IMR-90 (cell line): ENCODE data around the gene ATG10. TPM values are rescaled to one million over a fixed set of nuclear protein-coding genes. Genes with fewer than 3 reads are reported as not detected.

Experiments
- ATAC-seq: fragments of 200-7000 bp; cut with Tn5 transposase; 2 replicates; pipeline ENCODE4 v1.9.1; 2020; ENCODE audit warnings: low read depth, mild to moderate bottlenecking, moderate library complexity
- BruUV-seq: library from RNA; stranded (reverse); fragments of 400-500 nt; replicated peaks from 2 replicates; lab custom pipeline; 2021; lab: Mats Ljungman, UMichigan
- CTCF ChIA-PET: fragments of 300-600 bp; formaldehyde crosslinking; extraction: SDS; loops from one replicate; lab custom pipeline; 2021; ENCODE audit warnings: antibody characterized with exemption; lab: Yijun Ruan, JAX
- POLR2A ChIA-PET: fragments of 300-600 bp; sonication (Branson Sonifier 250); formaldehyde crosslinking; loops from one replicate; lab custom pipeline; 2022; ENCODE audit warnings: antibody characterized with exemption; ENCODE audit not compliant: unreplicated experiment; lab: Charles Lee
- DNase-seq: peaks from one replicate; pipeline ENCODE4 v3.0.0; 2013
- H2AFZ ChIP-seq: replicated peaks from 2 replicates; pipeline ENCODE3; 2013; ENCODE audit warnings: low read length, mild to moderate bottlenecking; ENCODE audit not compliant: poor library complexity
- H2AK5ac ChIP-seq: 2 replicates; pipeline ENCODE4 v1.6.1; 2013; ENCODE audit warnings: low read depth, low read length, inconsistent platforms
- H2AK9ac ChIP-seq: replicated peaks from 2 replicates; pipeline ENCODE3; 2013; ENCODE audit warnings: mild to moderate bottlenecking, low read depth, low read length, moderate library complexity; ENCODE audit not compliant: poor library complexity
- H2BK120ac ChIP-seq: 2 replicates; pipeline ENCODE4 v1.6.1; 2013; ENCODE audit warnings: low read depth, low read length, inconsistent platforms
- H2BK15ac ChIP-seq: 3 replicates; pipeline ENCODE4 v1.6.1; 2013; ENCODE audit warnings: low read depth, low read length, inconsistent platforms
- H2BK20ac ChIP-seq: 2 replicates; pipeline ENCODE4 v1.6.1; 2013; ENCODE audit warnings: low read depth, mild to moderate bottlenecking, inconsistent platforms, low read length, moderate library complexity
- H2BK5ac ChIP-seq: 2 replicates; pipeline ENCODE4 v1.6.1; 2013; ENCODE audit warnings: mild to moderate bottlenecking, low read depth, low read length, inconsistent platforms; ENCODE audit not compliant: poor library complexity, severe bottlenecking
- H3K14ac ChIP-seq: replicated peaks from 2 replicates; pipeline ENCODE4 v1.6.1; 2013; ENCODE audit warnings: low read depth, low read length, inconsistent platforms
- H3K18ac ChIP-seq: 2 replicates; pipeline ENCODE4 v1.6.1; 2013; ENCODE audit warnings: low read depth, low read length, control low read depth
- H3K23ac ChIP-seq: 2 replicates; pipeline ENCODE4 v1.6.1; 2013; ENCODE audit warnings: low read depth, low read length, inconsistent platforms
- H3K27ac ChIP-seq: 2 replicates; pipeline ENCODE4 v1.5.1; 2013; ENCODE audit warnings: mild to moderate bottlenecking, control low read depth, low read length; ENCODE audit not compliant: insufficient read depth
- H3K27me3 ChIP-seq: 2 replicates; pipeline ENCODE4 v1.6.1; 2013; ENCODE audit warnings: low read length; ENCODE audit not compliant: control insufficient read depth, insufficient read depth
- H3K36me3 ChIP-seq: 2 replicates; pipeline ENCODE4 v1.6.1; 2013; ENCODE audit warnings: low read length, mixed read lengths; ENCODE audit not compliant: control insufficient read depth, insufficient read depth
- H3K4ac ChIP-seq: 2 replicates; pipeline ENCODE4 v1.6.1; 2013; ENCODE audit warnings: low read depth, low read length, inconsistent platforms
- H3K4me1 ChIP-seq: 2 replicates; pipeline ENCODE4 v1.6.1; 2013; ENCODE audit warnings: low read length, mixed read lengths; ENCODE audit not compliant: control insufficient read depth, insufficient read depth
- H3K4me2 ChIP-seq: 2 replicates; pipeline ENCODE4 v1.6.1; 2013; ENCODE audit warnings: low read depth, mild to moderate bottlenecking, control low read depth, low read length, moderate library complexity
- H3K4me3 ChIP-seq: 2 replicates; pipeline ENCODE4 v1.5.1; 2013; ENCODE audit warnings: low read depth, mild to moderate bottlenecking, control low read depth, low read length, moderate library complexity; ENCODE audit not compliant: insufficient read depth
- H3K56ac ChIP-seq: 2 replicates; pipeline ENCODE4 v1.6.1; 2013; ENCODE audit warnings: low read length, inconsistent platforms; ENCODE audit not compliant: insufficient read depth; ENCODE audit errors: extremely low read depth
- H3K79me1 ChIP-seq, 2 experiments: 2 replicates each; pipeline ENCODE4 v1.6.1; 2013; ENCODE audit warnings: low read length in 2 of 2, inconsistent platforms in 1 of 2, low read depth in 1 of 2
- H3K9ac ChIP-seq: 2 replicates; pipeline ENCODE4 v1.6.1; 2013; ENCODE audit warnings: low read depth, low read length, control low read depth
- H3K9me1 ChIP-seq: 2 replicates; pipeline ENCODE4 v1.6.1; 2013; ENCODE audit warnings: low read length, inconsistent platforms; ENCODE audit not compliant: insufficient read depth
- H3K9me3 ChIP-seq: 2 replicates; pipeline ENCODE4 v1.6.1; 2013; ENCODE audit warnings: low read length; ENCODE audit not compliant: control insufficient read depth, insufficient read depth
- H4K20me1 ChIP-seq: 2 replicates; pipeline ENCODE4 v1.6.1; 2013; ENCODE audit warnings: low read length, inconsistent platforms; ENCODE audit not compliant: insufficient read depth
- H4K5ac ChIP-seq: 2 replicates; pipeline ENCODE4 v1.6.1; 2013; ENCODE audit warnings: mild to moderate bottlenecking, low read depth, low read length, control low read depth
- H4K8ac ChIP-seq, 2 experiments: 2 replicates each; pipeline ENCODE4 v1.6.1; 2013; ENCODE audit warnings: low read depth in 2 of 2, low read length in 2 of 2, control low read depth in 1 of 2, inconsistent platforms in 1 of 2
- H4K91ac ChIP-seq: 2 replicates; pipeline ENCODE4 v1.6.1; 2013; ENCODE audit warnings: low read depth, low read length, inconsistent platforms; ENCODE audit not compliant: insufficient read depth
- BHLHE40 ChIP-seq: fragments of 150-350 bp; IDR thresholded peaks from 2 replicates; pipeline ENCODE4 v1.6.1; 2016; ENCODE audit warnings: mild to moderate bottlenecking, low read depth, low read length
- CEBPB ChIP-seq: IDR thresholded peaks from 2 replicates; pipeline ENCODE4 v1.6.1; 2012; ENCODE audit warnings: low read depth, low read length, improper control_type of control experiment
- CHD1 ChIP-seq: IDR thresholded peaks from 2 replicates; pipeline ENCODE4 v1.6.1; 2012; ENCODE audit warnings: low read depth, low read length, improper control_type of control experiment
- CTCF ChIP-seq: conservative IDR thresholded peaks from 2 replicates; pipeline ENCODE4 v1.5.1; 2012; ENCODE audit warnings: mild to moderate bottlenecking, low read depth, low read length, improper control_type of control experiment
- ELK1 ChIP-seq: fragments of 150-350 bp; IDR thresholded peaks from 2 replicates; pipeline ENCODE4 v1.6.1; 2016; ENCODE audit warnings: low read depth, mild to moderate bottlenecking, low read length, moderate library complexity, borderline replicate concordance
- FOS ChIP-seq: fragments of 150-350 bp; IDR thresholded peaks from 2 replicates; pipeline ENCODE4 v1.6.1; 2016; ENCODE audit warnings: low read depth, low read length
- MAFK ChIP-seq: IDR thresholded peaks from 2 replicates; pipeline ENCODE4 v1.6.1; 2012; ENCODE audit warnings: low read depth, low read length, improper control_type of control experiment
- MAZ ChIP-seq: IDR thresholded peaks from 2 replicates; pipeline ENCODE4 v1.6.1; 2012; ENCODE audit warnings: low read depth, mild to moderate bottlenecking, low read length, improper control_type of control experiment, moderate library complexity, borderline replicate concordance
- NFE2L2 ChIP-seq: fragments of 150-350 bp; IDR thresholded peaks from 2 replicates; pipeline ENCODE4 v1.6.1; 2016; ENCODE audit warnings: low read depth, mild to moderate bottlenecking, low read length
- POLR2A ChIP-seq: IDR thresholded peaks from 2 replicates; pipeline ENCODE4 v1.6.1; 2012; ENCODE audit warnings: mild to moderate bottlenecking, low read depth, low read length
- RAD21 ChIP-seq: IDR thresholded peaks from 2 replicates; pipeline ENCODE4 v1.6.1; 2012; ENCODE audit warnings: low read length, improper control_type of control experiment
- RCOR1 ChIP-seq: IDR thresholded peaks from 2 replicates; pipeline ENCODE4 v1.6.1; 2012; ENCODE audit warnings: mild to moderate bottlenecking, low read length, improper control_type of control experiment; ENCODE audit not compliant: insufficient replicate concordance
- WGBS, 2 experiments: methylation state at CpG; one replicate each; pipeline versions ENCODE4 v1.1.5 to v1.1.7; 2013; ENCODE audit warnings: missing lambda C conversion rate in 2 of 2; ENCODE audit not compliant: insufficient read length in 1 of 2; ENCODE audit errors: extremely low coverage in 2 of 2; 5-methylcytosine and 5-hydroxymethylcytosine counted together
- dilution Hi-C: fragments of 300-500 bp; cut with HindIII; formaldehyde crosslinking; loops from one replicate; pipeline ENCODE4 v1.14.3; 2018; ENCODE audit warnings: low sequenced_read_pairs; ENCODE audit not compliant: unreplicated experiment
- in situ Hi-C: fragments of 300-500 bp; cut with MboI; formaldehyde crosslinking; loops from 3 replicates; pipeline ENCODE4 v1.14.3; 2019; ENCODE audit warnings: low sequenced_read_pairs, inconsistent platforms, mixed read lengths
- intact Hi-C: fragments of 100-400 bp; cut with micrococcal nuclease; formaldehyde crosslinking; loops from 2 replicates; pipeline ENCODE4 v1.10.0; 2022
- polyA plus RNA-seq, 3 experiments: library from polyadenylated mRNA; depleted of rRNA; stranded (reverse); fragments of >200 nt; gene quantifications; 2 replicates each; pipeline ENCODE4 v1.2.3, GENCODE V29; 2012; ENCODE audit warnings: low replicate concordance in 1 of 3
- total RNA-seq: library from RNA; depleted of rRNA; stranded (reverse); fragments of >200 nt; gene quantifications from 2 replicates; pipeline ENCODE4 v1.2.3, GENCODE V29; 2012

Gene ATG10
- total and polyA plus RNA-seq, 2 of the 4 experiments (the other 2 are of a cell fraction) = 3.4 to 8.1 TPM

GRCh38 chr5:81936066-81936465, 35.8 kb upstream of the ATG10 start:
- no peak for ATAC-seq
- Histone ChIP-seq H4K5ac (no peak overlapping the region), H4K20me1 (no peaks in the 10 kb centered on the region), H4K91ac (no peak overlapping the region), H3K27me3 (no peaks in the 10 kb centered on the region), H3K4ac (no peak overlapping the region), H2BK20ac (no peak overlapping the region), H3K4me2 (no peak overlapping the region), H3K9ac (no peak overlapping the region), H2AFZ (no peak overlapping the region), H3K36me3 (no peaks in the 10 kb centered on the region), H4K8ac (no peak overlapping the region), H3K14ac (no peak overlapping the region), H2BK120ac (no peak overlapping the region), H3K79me1 (no peaks in the 10 kb centered on the region), H2AK9ac (no peak overlapping the region), H3K27ac (no peak overlapping the region), H2BK15ac (no peak overlapping the region), H3K56ac (no peak overlapping the region), H3K23ac (no peak overlapping the region), H2AK5ac (no peak overlapping the region), H3K18ac (no peak overlapping the region), H2BK5ac (no peak overlapping the region), H3K4me3 (no peak overlapping the region), H3K9me1 (no peaks in the 10 kb centered on the region), H3K9me3 (no peaks in the 10 kb centered on the region), H3K4me1 (no peaks in the 10 kb centered on the region)
- dilution Hi-C loops = no loop called here
- WGBS, 2 experiments = no CpG with 5 or more reads among the region's 1 CpG
- ChIA-PET CTCF (no interaction called here), POLR2A (no interaction called here)
- in situ Hi-C loops = no loop called here
- TF ChIP-seq FOS (no peak), CEBPB (no peak), NFE2L2 (no peak), RCOR1 (no peak), POLR2A (no peak), MAFK (no peak), CHD1 (no peak), MAZ (no peak), RAD21 (no peak), BHLHE40 (no peak), CTCF (no peak), ELK1 (no peak)
- DNase-seq = no peak
- intact Hi-C loops = no loop called here
- no TSS peak for BruUV-seq
